SU-DHL-6 (cell line): ENCODE data around the gene ROBO2.

Experiments
- CTCF ChIP-seq: fragments of 200-600 bp; sonication (generic); IDR thresholded peaks from one replicate; pipeline ENCODE4 v1.5.1; 2017; ENCODE audit warnings: antibody characterized with exemption, mild to moderate bottlenecking, low read length, moderate library complexity; ENCODE audit not compliant: insufficient read depth, poor library complexity, severe bottlenecking
- EZH2phosphoT487 ChIP-seq: fragments of 200-600 bp; sonication (generic), shearing (Covaris generic); conservative IDR thresholded peaks from 2 replicates; pipeline ENCODE4 v1.6.1; 2018; ENCODE audit warnings: mild to moderate bottlenecking, antibody characterized with exemption, low read length, moderate library complexity, mixed read lengths

- TF ChIP-seq CTCF = no peak
- TF ChIP-seq EZH2phosphoT487 = no peak
Observed at GRCh38 chr3:77045686-77046085, 5.8 kb downstream of the ROBO2 start.
